Nephron progenitor cell (in vitro differentiated cells): ENCODE measurements around the gene IDH2.

Source experiments
- DNase-seq: peaks from one replicate; pipeline ENCODE4 v3.0.0; 2021
- H3K27ac Mint-ChIP-seq: 2 replicates; pipeline ENCODE4 v1.8.0; 2021; ENCODE audit warnings: mild to moderate bottlenecking, moderate library complexity, mixed read lengths
- H3K27me3 Mint-ChIP-seq: 2 replicates; pipeline ENCODE4 v1.8.0; 2021; ENCODE audit warnings: mild to moderate bottlenecking, low read depth, mixed read lengths; ENCODE audit not compliant: poor library complexity
- H3K36me3 Mint-ChIP-seq: 2 replicates; pipeline ENCODE4 v1.8.0; 2021; ENCODE audit warnings: low read depth, mixed read lengths
- H3K4me1 Mint-ChIP-seq: 2 replicates; pipeline ENCODE4 v1.8.0; 2021; ENCODE audit warnings: mixed read lengths
- H3K4me3 Mint-ChIP-seq: 2 replicates; pipeline ENCODE4 v1.8.0; 2021; ENCODE audit warnings: mild to moderate bottlenecking, moderate library complexity, mixed read lengths
- H3K9me3 Mint-ChIP-seq: 2 replicates; pipeline ENCODE4 v1.8.0; 2021; ENCODE audit warnings: mild to moderate bottlenecking, moderate library complexity, mixed read lengths
- CTCF ChIP-seq: fragments of 200-600 bp; sonication (generic); IDR thresholded peaks from 2 replicates; pipeline ENCODE4 v1.5.0; 2021; ENCODE audit warnings: antibody characterized with exemption

The IDH2 gene

GRCh38 chr15:90059208-90059985 lies 42.9 kb downstream of the IDH2 start:
- Mint-ChIP-seq H3K36me3 (peaks cover 4% of the 10 kb centered on the region), H3K4me3 (no peak overlapping the region), H3K4me1 (peaks cover 70% of the 10 kb centered on the region), H3K27me3 (no peaks in the 10 kb centered on the region), H3K27ac (peak overlapping the region; percentile 25), H3K9me3 (no peaks in the 10 kb centered on the region)
- no peak for DNase-seq
- TF ChIP-seq CTCF = no peak

- Mint-ChIP-seq H3K9me3 (no peaks in the 10 kb centered on the region), H3K4me1 (peaks cover 73% of the 10 kb centered on the region), H3K27ac (no peak overlapping the region), H3K4me3 (no peak overlapping the region), H3K36me3 (peaks cover 4% of the 10 kb centered on the region), H3K27me3 (no peaks in the 10 kb centered on the region)
- DNase-seq = no peak
- TF ChIP-seq CTCF = no peak
These were observed 43.5 kb downstream of the IDH2 start for GRCh38 chr15:90058775-90059174.

- H3K4me1 Mint-ChIP-seq = peaks cover 72% of the 10 kb centered on the region
These were observed 44.0 kb downstream of the IDH2 start for GRCh38 chr15:90058308-90058707.

GRCh38 chr15:90056529-90056928 lies 45.7 kb downstream of the IDH2 start:
- no peaks in the 10 kb centered on the region for H3K9me3 Mint-ChIP-seq
- no peak for DNase-seq
- H3K27me3 Mint-ChIP-seq = no peaks in the 10 kb centered on the region
- no peak overlapping the region for H3K27ac Mint-ChIP-seq
- no peak overlapping the region for H3K4me3 Mint-ChIP-seq
- H3K4me1 Mint-ChIP-seq = peaks cover 70% of the 10 kb centered on the region
- no peak for TF ChIP-seq CTCF
- H3K36me3 Mint-ChIP-seq = peaks cover 4% of the 10 kb centered on the region

More at GRCh38 chr15:90058308-90058707, 44.0 kb downstream of the IDH2 start:
- no peaks in the 10 kb centered on the region for H3K9me3 Mint-ChIP-seq
- no peak overlapping the region for H3K4me3 Mint-ChIP-seq
- DNase-seq = no peak
- no peaks in the 10 kb centered on the region for H3K27me3 Mint-ChIP-seq
- no peak for TF ChIP-seq CTCF
- H3K36me3 Mint-ChIP-seq = peaks cover 4% of the 10 kb centered on the region
- H3K27ac Mint-ChIP-seq = no peak overlapping the region

- TF ChIP-seq CTCF = no peak
- Mint-ChIP-seq H3K27ac (no peak overlapping the region), H3K4me3 (no peak overlapping the region), H3K27me3 (no peaks in the 10 kb centered on the region), H3K4me1 (peaks cover 64% of the 10 kb centered on the region), H3K9me3 (no peaks in the 10 kb centered on the region), H3K36me3 (peaks cover 4% of the 10 kb centered on the region)
- no peak for DNase-seq
These were observed 47.1 kb downstream of the IDH2 start for GRCh38 chr15:90055182-90055581.

GRCh38 chr15:90054618-90055097 lies 47.6 kb downstream of the IDH2 start:
- peaks cover 64% of the 10 kb centered on the region for H3K4me1 Mint-ChIP-seq
- no peak overlapping the region for H3K4me3 Mint-ChIP-seq
- TF ChIP-seq CTCF = no peak
- H3K9me3 Mint-ChIP-seq = no peaks in the 10 kb centered on the region
- H3K27me3 Mint-ChIP-seq = no peaks in the 10 kb centered on the region
- peaks cover 4% of the 10 kb centered on the region for H3K36me3 Mint-ChIP-seq
- H3K27ac Mint-ChIP-seq = peak overlapping the region; percentile 58
- DNase-seq = peak; percentile 35
